NCI-H345 treated with DMSO at 0.1 percent for 48 hours (cell line): ENCODE results near the gene STXBP5.

ENCODE experiments used
- DNase-seq: peaks from one replicate; lab custom pipeline; 2025; ENCODE audit not compliant: unreplicated experiment; lab: John Stamatoyannopoulos, UW

Gene STXBP5

DNA sequence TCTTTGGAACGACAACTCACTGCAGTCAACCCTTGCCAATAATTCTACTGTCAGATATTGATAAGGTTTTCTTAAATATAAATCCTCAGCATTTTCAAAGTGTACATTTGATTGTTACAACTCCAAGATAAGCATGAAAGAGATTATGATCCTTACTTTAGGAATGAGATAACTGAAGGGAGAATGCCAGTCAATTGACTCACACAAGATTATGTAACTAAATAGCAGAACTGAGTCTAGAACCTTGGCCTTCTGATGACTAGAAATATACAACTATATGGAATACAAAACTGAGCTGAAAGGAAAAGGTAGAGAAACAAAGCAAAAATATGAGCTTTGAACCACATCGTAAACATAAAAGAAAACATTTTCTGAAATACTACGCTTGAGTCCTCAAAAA, 26.9 kb upstream of the STXBP5 start:
- no peak for DNase-seq

DNA sequence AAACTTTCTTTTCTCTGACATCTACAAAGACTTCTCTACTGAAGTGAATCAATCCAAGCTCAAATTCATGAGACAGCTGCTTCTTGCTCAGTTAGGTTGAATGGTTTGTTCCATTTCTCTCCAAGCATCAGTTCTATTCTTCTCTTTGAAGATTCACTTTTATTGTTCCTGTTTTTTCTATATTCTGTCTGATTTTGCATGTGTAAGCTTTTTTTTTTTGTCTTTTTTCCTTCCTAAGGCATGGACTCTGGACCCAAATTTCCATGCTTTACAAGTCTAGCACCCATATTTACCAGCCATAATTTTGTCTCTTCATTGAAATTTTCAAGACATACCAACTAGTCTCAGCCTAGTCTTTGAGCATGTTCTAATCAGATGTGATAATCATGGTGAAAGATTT, 25.9 kb upstream of the STXBP5 start:
- DNase-seq, result no peak

DNA sequence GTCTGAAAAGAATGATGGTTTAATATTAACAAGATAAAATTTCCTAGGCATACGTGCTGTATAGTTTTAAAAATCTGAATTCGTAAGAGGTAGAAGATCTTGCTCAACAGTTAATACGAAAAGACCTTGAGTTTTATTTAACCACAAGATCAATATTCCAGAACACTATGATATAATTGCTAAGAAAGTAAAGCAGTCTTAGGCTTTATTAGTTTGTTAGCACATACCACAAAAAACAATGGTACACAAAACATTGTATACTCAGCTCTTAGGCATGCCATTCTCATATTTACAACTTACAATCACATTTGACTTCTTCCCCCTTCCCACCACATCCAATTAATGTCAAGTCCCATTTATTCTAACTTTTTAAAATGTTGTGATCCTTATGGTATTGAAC, 24.4 kb upstream of the STXBP5 start:
- DNase-seq, result no peak

DNA sequence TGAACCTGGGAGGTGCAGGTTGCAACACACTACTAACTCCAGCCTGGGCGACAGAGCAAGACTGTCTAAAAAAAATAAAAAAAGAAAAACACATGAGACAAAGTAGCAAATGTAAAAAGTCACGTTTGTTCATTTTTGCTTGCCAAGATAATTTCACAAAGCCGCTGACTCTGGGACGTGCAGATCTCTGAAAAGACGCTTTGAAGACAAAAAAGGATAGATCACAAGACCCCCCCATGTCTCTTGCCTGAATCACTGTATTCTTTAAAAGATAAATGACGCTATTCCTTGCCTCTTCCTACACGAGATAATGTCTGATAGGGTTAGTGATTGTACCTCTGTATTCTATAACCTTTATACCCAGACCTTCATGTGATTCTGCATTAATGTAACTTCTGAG, 23.3 kb upstream of the STXBP5 start:
- no peak for DNase-seq

DNA sequence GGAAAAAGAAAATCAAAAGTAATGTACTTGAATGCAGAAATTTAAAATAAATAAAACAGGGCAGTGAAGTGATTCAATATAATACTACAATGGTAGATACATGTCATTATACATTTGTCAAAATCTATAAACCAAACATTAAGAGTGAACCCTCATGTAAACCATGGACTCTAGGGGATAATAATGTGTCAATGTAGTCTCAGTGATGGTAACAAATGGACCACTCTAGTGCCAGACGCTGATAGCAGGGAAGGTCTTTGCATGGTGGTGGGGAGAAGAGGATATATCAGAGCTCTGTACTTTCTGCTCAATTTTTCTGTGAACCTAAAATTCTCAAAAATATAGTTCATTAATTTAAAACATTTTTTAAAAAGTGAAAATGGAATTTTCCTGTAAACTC, 19.8 kb upstream of the STXBP5 start:
- DNase-seq, result no peak

DNA sequence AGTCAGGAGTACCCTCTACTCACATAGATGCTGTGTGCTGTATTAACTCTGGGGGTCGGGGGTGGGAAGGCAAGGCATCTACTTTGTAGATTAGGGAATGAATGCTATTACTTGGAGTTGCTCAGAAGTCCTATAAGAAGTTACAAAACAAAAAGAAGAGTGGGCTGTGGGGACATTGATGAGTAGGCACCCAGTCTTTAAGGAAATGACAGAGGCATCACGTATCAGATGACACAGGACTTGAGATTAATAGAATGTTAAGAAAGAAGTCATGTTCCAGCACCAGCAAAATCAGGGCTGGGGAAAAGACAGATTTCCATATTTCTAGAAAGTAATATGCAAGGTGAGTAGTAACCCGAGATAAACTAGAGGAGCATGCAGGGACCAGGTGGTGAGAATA, 19.0 kb upstream of the STXBP5 start:
- DNase-seq, result no peak

DNA sequence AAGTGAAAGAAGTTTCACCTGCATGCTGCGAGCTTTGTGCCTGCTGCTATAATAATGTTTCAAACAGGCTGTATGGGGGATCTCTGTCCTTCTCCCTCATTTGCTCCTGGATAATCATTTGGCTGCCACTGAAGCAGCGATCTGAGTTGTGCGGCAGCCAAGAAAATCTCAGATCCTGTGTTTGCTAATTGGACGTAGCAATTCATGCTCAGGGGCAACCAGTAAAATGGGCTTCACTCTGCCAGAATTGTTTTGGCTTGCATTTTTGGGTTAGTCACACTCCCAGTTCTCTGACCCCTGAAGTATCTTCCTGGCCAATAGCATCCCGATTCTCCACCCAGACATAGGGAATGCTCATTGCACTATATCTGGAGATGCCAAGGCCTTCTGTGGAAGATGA, 13.7 kb upstream of the STXBP5 start:
- no peak for DNase-seq

DNA sequence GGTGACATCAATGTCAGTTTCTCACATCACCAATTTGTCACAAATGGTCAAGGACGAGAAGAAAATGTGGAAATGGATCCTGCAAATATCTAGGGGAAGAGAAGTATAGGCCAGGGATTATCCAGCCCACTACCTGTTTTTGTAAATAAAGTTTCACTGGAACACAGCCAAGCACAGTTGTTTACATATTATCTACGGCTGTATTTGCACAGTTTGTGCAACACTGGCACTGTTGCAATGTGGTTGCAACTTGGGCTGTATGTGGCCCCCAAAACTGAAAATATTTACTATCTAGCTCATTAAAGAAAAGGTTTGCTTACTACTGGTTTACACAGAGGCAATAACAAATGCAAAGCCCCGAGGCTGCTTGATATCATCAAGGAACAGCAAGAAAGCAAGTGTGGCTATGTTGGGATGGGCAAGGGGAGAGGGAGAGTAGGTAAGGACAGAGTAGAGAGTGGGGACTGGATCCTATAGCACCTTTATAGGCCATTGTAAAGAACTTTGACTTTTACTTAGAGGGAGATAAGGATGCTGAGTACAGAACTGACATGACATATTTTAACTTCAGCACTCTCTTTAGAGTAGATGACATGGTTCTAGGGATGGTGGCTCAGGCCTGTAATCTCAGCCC, 11.8 kb upstream of the STXBP5 start:
- no peak for DNase-seq

DNA sequence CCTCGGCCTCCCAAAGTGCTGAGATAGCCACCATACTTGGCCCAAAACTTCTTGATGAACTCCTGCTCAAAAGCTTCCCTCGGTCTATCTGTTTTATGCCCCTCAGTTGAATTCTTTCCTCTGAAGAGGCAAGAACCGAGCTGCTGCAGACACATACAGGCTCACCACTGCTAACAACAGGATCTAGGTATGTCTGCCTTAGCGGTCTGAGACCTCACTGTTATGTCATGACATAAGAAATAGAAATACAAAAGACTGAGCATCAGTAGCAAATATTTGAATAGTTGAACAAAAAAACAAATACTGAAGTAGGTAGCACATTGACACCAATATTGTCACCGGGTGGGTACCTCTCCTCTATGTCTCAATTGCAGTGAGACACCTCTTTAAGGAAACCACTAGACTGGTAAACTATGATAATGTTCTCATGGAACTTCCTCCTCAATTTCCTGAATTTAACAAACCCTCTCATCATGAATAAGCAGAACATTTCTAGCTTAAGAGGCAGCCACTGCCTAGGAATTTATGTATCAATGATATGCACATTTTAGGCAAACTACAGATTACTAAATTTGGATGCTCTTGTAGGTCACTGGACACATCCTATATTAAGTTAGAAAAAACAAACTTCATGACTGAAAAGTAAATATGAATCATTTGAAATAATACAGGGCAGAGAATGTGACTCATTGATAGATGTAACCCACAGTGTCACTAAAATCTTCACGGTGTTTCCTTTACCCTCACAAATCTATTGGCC, 9.4 kb upstream of the STXBP5 start:
- no peak for DNase-seq

DNA sequence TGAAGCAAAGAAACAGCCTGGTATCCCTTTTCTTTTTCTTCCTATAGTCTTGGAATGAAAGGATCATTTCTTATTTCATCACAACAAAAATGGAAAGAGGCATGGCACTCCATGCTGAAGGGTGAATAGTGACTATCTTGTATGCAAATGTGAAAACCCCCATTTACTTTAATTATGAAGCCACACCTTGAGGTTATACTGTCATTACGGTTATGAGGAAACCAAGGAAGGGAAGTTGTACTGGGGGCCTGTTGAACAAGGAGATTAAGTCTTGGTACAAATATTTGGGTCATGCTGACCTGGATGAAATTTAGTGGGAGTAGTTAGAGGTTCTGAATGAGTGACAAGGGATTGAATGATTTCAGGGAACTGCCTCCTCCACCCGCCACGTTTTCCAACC, 8.7 kb upstream of the STXBP5 start:
- no peak for DNase-seq

DNA sequence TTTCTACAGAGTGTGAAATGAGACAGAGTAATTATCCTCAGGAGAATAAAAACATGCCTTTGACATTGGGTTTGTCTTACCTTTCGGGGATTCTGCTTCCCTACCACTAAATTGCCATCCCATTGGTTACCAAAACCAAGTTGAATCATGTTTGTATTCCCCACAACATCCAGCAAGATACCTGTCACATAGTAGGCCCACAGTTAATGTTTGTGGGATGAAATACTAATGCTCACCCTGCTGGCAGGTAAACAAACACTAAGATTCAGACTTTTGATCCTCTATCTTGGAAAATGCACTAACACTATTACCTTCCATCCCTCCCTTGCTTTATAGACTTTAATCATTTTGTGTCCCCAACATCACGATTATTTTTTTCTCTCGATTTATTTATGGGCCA, 8.2 kb upstream of the STXBP5 start:
- DNase-seq, result no peak

DNA sequence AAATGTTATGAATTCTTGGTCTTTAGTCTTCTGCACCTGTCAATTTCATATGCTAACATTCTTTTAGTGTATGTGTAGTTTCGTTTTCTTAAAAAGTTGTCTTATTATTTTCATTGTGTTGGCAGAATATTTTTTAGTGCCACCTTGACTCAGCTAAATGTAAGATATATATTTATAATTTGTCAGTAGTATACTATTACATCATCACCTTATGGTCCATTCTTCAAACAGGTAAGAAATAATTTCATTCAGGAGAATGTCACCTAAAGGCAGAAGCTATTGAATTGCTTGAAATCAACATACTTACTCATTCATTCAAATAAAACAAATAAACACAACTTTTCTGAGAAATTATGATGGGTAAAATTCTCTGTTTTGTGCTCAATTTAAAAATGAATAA, 3.5 kb upstream of the STXBP5 start:
- no peak for DNase-seq

DNA sequence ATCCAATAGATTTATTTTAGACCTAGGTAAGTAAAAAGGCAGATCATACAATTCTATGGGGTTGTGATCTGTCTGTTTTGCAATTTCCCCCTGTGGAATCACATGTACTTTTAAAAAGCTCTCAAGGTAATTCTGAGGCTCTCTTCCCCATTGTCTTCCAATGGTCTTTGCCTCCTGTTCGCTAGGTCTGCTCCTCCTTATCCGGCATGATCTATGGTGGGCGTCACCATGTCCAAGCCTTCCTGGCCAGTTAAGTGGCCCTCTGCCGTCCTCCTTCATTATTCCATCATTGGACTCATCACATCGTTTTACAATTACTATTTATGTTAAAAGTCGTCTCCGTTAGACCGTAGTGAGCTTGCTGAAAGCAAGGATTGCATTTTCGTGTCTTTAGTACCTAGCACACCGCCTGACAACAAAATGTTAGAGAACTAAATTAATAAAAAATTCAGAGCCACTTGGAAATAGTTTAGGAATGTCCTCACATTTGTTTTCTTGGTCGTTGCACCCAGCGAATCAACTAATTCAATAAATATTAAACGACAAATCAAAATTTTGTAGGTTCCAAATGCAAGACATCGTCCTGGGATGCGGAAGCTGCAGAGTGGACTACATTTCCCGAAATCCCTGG, 2.2 kb upstream of the STXBP5 start:
- DNase-seq, result peak; percentile 72

DNA sequence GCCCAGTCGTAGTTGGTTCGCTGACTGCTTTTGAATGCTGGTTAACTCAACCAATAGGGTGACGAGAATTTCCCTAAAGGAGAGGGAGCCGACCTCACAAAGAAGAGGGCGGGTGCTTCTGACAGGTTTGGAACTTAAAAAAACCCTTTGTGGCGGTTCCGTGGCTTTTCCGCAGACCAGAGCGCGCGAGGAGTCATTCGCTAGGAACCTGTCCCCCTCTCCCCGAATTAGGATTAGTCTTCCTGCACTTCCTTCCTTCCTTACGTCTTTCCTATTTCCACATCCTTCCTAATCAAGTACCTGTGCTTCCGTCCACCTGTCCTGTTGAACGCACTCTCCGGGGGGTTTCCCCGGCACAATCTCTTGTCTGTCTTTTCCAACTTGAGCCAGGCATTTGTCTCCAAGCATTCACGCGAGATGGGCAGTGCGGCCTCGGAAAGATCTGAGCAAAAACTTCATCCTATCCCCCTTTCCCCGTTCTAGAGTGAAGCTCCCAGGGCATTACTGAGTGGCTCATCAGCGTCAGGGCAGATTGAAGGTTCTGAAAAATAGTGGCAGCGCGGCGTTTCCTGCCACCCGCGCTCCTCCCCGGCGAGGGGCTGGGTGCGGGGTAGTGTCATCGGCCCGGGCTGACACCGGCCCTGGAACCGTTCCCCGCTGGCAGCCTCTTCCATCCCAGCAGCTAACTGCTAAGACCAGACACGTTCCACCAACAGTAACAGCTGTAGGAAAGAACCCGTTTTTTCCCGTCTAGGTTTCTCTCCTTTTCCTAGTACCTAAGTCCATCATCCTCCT, 1.5 kb upstream of the STXBP5 start:
- DNase-seq, result peak; percentile 96

DNA sequence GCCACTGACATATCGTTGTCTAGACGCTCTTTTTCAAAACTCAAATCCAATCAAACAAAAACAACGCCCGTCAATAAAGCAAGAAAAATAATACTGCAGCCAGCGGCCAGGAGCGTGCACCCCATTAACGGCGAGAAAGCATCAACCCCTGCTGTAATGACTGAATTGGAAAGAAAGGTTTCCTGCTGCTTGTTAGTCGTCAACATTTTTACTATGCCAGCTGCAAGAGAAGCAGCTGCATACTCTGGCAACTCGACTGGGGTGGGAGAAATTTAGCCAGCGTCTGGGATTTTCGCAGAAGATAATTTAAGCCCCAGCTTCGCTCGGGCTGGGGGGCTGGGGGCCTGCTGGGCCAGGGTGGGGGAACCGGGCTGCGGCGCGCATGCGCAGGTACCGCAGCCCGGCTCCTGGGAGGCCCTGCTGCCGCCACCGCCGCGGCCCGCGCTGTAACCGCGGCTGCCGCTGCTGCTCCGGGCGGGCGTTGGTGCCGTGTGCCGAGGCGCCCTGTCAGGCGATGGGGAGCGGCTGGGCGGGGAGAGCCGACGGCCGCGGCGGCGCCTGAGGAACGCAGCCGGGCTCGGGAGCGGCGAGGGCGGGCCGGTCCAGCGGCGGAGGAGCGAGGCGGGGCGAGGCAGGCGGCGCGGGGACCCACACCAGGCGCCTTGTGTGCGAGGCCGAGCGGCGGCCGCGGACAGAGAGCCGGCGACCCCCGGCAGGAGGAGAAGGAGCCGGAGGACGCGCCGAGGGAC, 732 bp upstream of the STXBP5 start:
- DNase-seq, result peak; percentile 70

DNA sequence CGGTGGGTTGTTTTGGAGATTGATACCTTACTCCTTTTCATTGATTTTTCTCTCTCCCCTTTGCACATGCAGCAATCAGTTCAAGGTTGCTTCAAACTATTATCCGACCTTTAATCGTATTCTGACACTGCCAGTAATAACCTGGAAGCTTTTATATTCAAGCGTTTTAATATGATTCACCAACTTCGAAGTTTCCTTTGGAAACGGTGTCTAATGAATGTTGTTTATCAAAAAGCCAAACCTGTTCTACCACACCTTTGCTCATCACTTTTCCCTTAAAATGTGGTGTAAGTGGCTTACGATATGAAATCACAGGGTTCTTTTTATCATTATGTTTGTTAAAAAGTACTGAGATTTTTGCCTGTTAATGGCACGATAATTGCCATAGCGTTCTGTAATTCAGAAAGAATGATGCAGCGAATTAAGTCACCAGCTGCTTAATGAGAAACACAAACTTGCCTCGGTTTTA, 660 bp downstream of the STXBP5 start:
- DNase-seq, result no peak

DNA sequence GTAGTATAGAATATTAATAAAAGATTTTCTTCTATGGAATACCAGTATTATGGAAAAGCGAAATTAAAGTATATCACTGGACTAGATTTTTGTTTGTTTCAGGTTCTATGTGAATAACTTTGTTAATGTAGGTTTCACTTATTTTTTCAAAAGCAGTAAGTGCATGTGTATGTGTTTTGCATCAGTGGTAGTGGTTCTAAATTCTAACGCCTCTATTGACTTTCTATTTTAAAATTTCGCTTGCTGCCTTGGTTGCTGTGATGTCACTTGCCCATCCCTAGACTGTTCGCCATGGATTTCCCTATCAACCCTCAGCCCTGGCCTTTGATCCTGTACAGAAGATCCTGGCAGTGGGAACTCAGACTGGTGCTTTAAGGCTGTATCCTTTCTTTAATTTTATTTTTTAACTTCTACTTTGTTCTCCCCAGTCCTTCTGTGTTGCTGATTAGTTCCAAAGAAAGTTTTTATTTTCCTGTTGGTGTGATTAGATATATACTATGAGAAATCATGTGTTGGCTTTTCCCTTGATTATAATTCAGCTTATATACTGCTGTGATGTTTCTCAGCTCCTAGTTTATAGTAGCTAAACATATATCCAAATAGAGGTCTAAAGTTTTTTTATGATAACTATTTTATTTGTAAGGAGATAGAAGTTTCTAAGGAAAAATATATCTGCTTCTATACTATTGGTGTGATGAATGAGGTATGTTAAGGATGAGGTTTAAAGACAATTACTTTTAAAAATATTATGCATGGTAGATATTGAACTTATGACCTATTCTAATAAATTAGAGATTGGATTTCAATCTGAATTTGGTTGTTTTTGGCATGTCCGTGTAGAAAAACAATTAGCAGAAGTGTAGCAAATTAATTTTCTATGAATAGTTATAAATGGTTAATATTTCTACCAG, 1.7 kb downstream of the STXBP5 start:
- no peak for DNase-seq

DNA sequence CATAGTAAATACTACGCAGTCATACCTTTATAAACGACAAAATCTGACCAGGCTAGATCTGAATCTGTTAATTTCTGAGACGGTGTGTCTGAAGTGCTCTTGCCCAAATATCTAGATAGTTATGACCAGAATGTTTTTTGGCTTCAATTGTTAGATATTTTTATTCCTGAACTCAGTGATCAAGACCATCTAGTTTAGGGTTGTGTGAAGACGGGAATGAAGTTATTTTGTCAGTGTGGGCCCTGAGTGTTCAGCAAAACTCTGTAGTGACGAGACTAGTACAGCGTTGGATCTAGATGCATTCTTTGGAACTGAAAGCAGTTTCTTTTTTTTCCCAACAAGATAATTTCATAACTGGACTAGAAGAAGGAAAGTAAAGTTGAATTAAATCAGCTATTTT, 3.1 kb downstream of the STXBP5 start:
- DNase-seq, result no peak

DNA sequence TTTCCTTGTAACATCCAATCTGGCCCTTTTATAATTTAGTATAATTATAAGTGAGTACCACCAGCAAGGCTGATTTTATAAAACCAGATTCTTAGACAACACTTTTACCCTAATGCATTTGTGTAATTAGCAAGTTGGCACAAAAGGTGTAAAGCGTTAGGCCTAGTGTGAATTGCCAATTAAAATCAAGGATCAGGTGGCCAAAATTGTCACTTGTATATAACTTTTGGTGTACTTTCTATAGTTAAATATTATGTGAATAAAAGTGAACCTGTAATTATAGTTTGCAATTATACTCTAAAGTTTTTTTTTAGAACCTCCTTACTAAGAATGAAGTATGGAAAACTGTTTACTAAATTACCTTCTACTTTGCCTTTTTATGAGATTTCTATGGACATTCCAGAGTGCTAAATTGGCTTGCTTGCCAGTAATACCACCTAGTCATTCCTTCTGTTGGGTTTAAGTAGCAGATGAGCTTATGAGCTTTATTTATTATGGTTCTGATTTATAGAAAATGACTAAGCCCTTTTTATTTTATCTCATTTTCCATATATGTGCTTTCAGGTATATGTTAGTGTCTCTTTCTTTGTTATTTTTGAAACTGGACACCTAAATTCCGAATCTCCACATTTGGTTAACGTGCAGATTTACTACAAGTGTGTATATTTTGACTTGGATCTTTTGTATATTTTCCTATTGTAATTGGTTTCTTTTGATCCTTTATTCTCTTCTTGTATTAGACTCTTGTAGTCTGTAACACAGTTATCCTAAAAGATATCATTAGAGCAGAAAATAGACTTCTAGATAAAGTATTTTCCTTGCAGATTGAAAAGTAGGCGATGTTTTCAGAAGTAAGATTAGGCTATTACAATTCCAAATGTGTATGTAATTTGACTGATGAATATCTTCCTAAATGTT, 3.9 kb downstream of the STXBP5 start:
- DNase-seq, result no peak
